ENCODE data around the gene NAA20.

DNA sequence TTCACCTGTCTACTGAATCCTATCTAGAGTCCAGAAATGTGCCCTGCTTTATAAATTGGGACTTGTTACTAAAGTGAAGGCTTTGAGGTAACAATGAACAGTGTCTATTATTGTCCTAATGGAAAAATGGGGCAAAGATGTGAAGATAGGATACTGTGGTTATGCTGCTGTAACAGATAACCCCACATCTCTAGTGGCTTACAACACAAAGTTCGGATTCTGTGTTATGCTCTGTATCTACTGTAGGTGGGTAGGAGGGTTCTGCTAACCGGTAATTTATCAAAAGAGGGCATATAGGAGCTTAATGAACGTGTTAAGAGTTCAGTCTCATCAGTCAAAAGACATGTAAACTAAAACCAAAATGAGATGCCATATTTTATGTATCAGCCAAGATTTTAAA is 6.2 kb downstream of the NAA20 start:
- TF ChIP-seq POLR2A (IDR thresholded peaks at IDR 0.05; ENCODE audit: low read depth, low read length), result no peak
- TF ChIP-seq POLR2AphosphoS5 (IDR thresholded peaks at IDR 0.05; ENCODE audit: low read depth, low read length), result no peak
- no peak for TF ChIP-seq TAF1 (IDR thresholded peaks at IDR 0.05; ENCODE audit: borderline replicate concordance, low read depth, low read length)
